Activated CD8-positive, alpha-beta T cell treated with anti-CD3 and anti-CD28 coated beads, Interleukin-2, amount 10 ng/mL, durations not matched to agents 7 days and 5 days (primary cell): ENCODE measurements around the gene CD4. TPM values are rescaled to one million over a fixed set of nuclear protein-coding genes. Genes with fewer than 3 reads are reported as not detected.

Source experiments
- ATAC-seq: fragments of 150-1000 bp; cut with Tn5 transposase; one replicate; pipeline ENCODE4 v1.10.0; 2021; ENCODE audit warnings: moderate library complexity
- CTCF ChIA-PET: fragments of 350-600 bp; sonication (Branson Sonifier 250); formaldehyde crosslinking; loops from one replicate; lab custom pipeline; 2021; ENCODE audit warnings: antibody characterized with exemption; lab: Charles Lee
- POLR2A ChIA-PET: fragments of 350-600 bp; sonication (Branson Sonifier 250); formaldehyde crosslinking; loops from one replicate; lab custom pipeline; 2021; ENCODE audit warnings: antibody characterized with exemption; lab: Charles Lee
- DNase-seq: peaks from one replicate; pipeline ENCODE4 v3.0.0-alpha.2; 2020
- H3K27ac Mint-ChIP-seq: one replicate; pipeline ENCODE4 v1.8.0; 2021; ENCODE audit warnings: mild to moderate bottlenecking, mixed read lengths
- H3K27me3 Mint-ChIP-seq: one replicate; pipeline ENCODE4 v1.8.0; 2021; ENCODE audit warnings: low read depth, mixed read lengths
- H3K36me3 Mint-ChIP-seq: one replicate; pipeline ENCODE4 v1.8.0; 2021; ENCODE audit warnings: low read depth, mixed read lengths
- H3K4me1 Mint-ChIP-seq: one replicate; pipeline ENCODE4 v1.8.0; 2021; ENCODE audit warnings: low read depth, mixed read lengths
- H3K4me3 Mint-ChIP-seq: one replicate; pipeline ENCODE4 v1.8.0; 2021; ENCODE audit warnings: mild to moderate bottlenecking, mixed read lengths
- H3K9me3 Mint-ChIP-seq: one replicate; pipeline ENCODE4 v1.8.0; 2022; ENCODE audit warnings: mixed read lengths; ENCODE audit not compliant: insufficient read depth
- total RNA-seq, 2 experiments: library from RNA; stranded (reverse); gene quantifications; one replicate each; pipeline ENCODE4 v1.2.3, GENCODE V29; 2021

Gene CD4
- total RNA-seq, 2 experiments from 2014 or later: 0.90 to 1.6 TPM

DNA sequence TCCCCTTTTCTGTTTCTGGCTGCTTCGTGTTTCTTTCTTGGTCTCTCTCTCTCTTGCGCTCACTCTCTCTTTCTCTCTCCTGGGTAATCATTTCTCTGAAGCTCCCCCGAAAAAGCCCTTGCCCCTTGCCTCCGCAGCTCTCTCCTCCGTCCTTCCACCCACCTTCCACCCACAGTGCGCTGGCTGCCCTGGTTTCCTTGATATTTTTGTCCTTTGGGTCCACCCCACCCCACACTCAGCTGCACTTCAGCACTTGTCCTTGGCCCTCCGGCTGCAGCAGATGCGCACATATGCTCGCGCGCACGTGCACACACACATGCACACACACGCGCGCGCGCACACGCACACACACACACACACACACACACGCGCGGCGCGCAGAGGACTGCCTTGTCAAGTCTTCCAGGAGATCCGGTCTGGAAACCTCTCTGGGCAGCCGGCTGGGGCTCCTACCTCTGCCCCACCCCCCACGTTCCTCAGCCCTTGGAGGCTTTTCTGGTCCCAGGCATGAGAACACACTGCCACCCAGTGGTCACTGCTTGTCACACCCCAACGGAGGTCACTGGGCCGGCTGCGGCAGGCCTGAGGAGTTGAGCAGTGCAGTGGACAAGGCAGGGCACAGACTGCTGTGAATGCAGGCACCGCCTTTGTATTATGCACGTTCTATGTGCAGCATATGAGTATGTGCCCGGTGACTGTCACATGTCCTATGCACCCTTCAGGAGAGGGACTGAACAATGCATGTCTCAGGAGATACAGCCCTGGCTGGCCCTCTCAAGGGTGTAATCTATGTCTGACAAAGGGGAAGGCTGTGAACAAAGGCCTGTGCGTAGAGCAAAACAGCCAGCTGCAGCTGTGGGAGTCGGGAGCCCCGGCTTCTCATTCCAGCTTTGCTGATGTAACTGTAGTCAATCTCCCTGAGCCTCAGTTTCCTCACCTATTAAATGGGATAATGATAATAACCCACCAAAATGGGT, 10.5 kb upstream of the CD4 start:
- no peaks in the 10 kb centered on the region for H3K27me3 Mint-ChIP-seq
- H3K27ac Mint-ChIP-seq: peak overlapping the region; percentile 79
- CTCF ChIA-PET: interaction anchor here (0.6 to 20.8 kb wide), 18 partner anchors 9 to 166 kb away, joined by 3 to 378 read pairs (median 4); partner anchors contain the start of genes CD4, LAG3, MLF2 and PTMS
- peak overlapping the region; percentile 66 for H3K4me3 Mint-ChIP-seq
- ATAC-seq (peak; percentile 79), DNase-seq (peak; percentile 94)
- H3K9me3 Mint-ChIP-seq: no peaks in the 10 kb centered on the region
- POLR2A ChIA-PET: interaction anchor here (0.6 to 9.3 kb wide), 4 partner anchors 12 to 211 kb away, joined by 3 to 66 read pairs (median 5); partner anchors contain the start of genes MLF2, NOP2 and PTMS
- H3K36me3 Mint-ChIP-seq: peaks cover 27% of the 10 kb centered on the region
- peaks cover 59% of the 10 kb centered on the region for H3K4me1 Mint-ChIP-seq

DNA sequence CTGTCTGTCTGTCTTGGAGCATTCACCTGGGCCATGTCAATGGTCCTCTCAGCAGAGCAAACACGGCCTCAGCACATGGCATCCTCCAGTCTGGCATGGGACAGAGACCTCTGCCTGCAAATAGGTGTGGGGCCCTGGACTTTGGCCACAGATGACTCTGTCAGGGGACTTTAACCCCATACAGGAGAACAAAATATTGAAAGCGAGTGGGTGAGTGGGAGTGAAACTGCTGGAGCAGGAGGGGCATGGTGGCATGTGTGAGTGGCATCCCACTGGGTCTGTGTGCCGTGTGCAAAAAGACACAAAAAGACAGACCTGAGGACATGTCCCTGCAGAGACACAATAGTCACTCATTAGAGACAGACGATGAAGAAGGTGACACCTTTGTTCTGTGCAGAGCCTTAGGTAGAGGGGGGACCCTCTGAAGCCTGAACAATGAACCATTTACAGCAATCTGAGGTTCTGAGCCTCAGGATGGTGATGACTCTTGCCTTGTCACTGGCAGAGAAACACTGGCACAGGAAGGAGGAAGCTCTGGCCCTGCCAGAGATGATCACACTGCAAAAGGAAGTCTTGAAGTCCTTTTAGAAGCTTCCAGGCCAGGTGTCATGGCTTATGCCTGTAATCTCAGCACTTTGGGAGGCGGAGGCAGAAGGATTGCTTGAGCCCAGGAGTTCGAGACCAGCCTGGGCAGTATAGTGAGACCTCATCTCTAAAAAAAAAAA, 9.5 kb upstream of the CD4 start:
- DNase-seq (no peak), ATAC-seq (no peak)
- Mint-ChIP-seq H3K36me3 (peaks cover 19% of the 10 kb centered on the region), H3K4me3 (no peak overlapping the region), H3K27ac (peak overlapping the region; percentile 62), H3K27me3 (no peaks in the 10 kb centered on the region), H3K4me1 (peaks cover 49% of the 10 kb centered on the region), H3K9me3 (no peaks in the 10 kb centered on the region)
- ChIA-PET CTCF (interaction anchor here (0.6 to 20.8 kb wide), 14 partner anchors 9 to 166 kb away, joined by 3 to 378 read pairs (median 4); partner anchors contain the start of genes CD4, LAG3, MLF2 and PTMS), POLR2A (interaction anchor here (0.6 to 2.1 kb wide), 5 partner anchors 8 to 30 kb away, joined by 4 to 12 read pairs (median 7); partner anchors contain the start of genes LAG3, MLF2 and PTMS)

GRCh38 chr12:6780573-6780972, 8.8 kb upstream of the CD4 start:
- Mint-ChIP-seq H3K36me3 (peaks cover 14% of the 10 kb centered on the region), H3K4me3 (no peak overlapping the region), H3K27ac (no peak overlapping the region), H3K4me1 (peaks cover 42% of the 10 kb centered on the region), H3K9me3 (no peaks in the 10 kb centered on the region), H3K27me3 (no peaks in the 10 kb centered on the region)
- ATAC-seq (no peak), DNase-seq (no peak)
- POLR2A ChIA-PET: interaction anchor here (0.6 to 2.1 kb wide), 7 partner anchors 9 to 50 kb away, joined by 3 to 12 read pairs (median 4); partner anchors contain the start of genes LAG3, MLF2 and PTMS
- CTCF ChIA-PET: interaction anchor here (0.6 to 20.8 kb wide), 14 partner anchors 9 to 166 kb away, joined by 3 to 378 read pairs (median 4); partner anchors contain the start of genes CD4, LAG3, MLF2 and PTMS

DNA sequence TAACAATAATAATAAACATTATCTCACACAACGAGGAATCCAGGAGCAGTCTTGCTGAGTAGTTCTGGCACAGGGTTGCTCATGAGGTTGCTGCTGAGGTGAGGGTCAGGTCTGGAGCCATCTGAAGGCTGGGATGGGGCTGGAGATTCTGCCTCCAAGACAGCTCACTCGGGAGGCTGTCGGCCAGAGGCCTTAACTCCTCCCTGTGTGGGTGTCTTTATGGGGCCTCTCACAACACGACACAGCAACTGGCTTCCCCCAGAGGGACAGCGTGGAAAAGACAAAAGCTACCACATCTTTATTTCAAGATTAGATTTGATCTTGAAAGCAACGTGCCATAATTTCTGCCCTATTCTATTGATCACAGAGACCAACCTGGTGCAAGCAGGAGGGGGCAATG, 7.2 kb upstream of the CD4 start:
- H3K9me3 Mint-ChIP-seq: no peaks in the 10 kb centered on the region
- H3K4me3 Mint-ChIP-seq: no peak overlapping the region
- peaks cover 45% of the 10 kb centered on the region for H3K4me1 Mint-ChIP-seq
- H3K27ac Mint-ChIP-seq: no peak overlapping the region
- ChIA-PET CTCF (interaction anchor here (3.2 to 20.8 kb wide), 5 partner anchors 10 to 53 kb away, joined by 15 to 378 read pairs (median 18); partner anchors contain the start of genes LAG3, MLF2 and PTMS), POLR2A (interaction anchor here (0.7 to 1.7 kb wide), 2 partner anchors 29 to 282 kb away, joined by 3 to 6 read pairs; partner anchors contain the start of gene MLF2)
- no peak for DNase-seq
- ATAC-seq: no peak
- no peaks in the 10 kb centered on the region for H3K27me3 Mint-ChIP-seq
- peaks cover 7% of the 10 kb centered on the region for H3K36me3 Mint-ChIP-seq

DNA sequence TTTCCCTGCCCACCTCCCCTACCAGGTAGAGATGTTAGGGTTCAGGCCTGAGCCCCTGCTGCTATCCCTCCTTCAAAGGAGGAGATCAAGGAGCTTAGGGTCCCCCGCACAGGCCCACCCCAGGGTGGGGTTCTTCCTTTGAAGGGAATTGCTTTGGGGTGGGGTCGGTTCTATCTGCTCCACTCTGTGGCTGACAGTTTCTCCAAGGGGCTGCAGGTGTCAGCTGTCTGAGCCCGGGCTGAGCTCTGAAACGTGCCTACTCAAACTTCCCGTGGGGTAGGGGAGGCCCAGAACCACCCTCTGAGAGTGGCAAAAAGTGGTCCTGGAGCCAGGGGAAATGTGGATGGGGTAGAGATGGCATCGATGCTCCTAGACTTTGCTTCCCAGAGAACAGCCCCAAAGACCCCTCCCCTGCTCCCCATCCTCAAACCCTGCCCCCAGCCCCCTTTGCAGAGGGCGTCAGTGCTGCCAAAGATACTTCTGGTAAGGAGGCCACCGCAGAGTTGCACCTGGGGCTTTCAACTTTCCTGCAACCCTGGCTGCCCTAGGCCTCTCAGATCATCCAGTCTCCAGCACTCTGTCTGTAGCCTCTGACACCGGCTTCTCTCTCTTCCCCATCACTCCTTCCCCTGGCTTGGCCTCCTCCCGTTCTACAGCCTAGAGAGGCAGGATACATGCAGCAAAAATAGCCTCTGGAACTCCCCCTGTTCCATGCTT, 6.3 kb upstream of the CD4 start:
- peak; percentile 15 for DNase-seq
- Mint-ChIP-seq H3K4me1 (peaks cover 39% of the 10 kb centered on the region), H3K27me3 (no peaks in the 10 kb centered on the region), H3K9me3 (no peaks in the 10 kb centered on the region), H3K27ac (no peak overlapping the region), H3K36me3 (peaks cover 7% of the 10 kb centered on the region), H3K4me3 (no peak overlapping the region)
- CTCF ChIA-PET: interaction anchor here (0.6 to 20.8 kb wide), 6 partner anchors 9 to 45 kb away, joined by 3 to 378 read pairs (median 18); partner anchors contain the start of genes LAG3, MLF2 and PTMS
- no peak for ATAC-seq
- POLR2A ChIA-PET: interaction anchor here (0.5 to 1.7 kb wide), 2 partner anchors 27 to 29 kb away, joined by 3 to 6 read pairs; partner anchors contain the start of gene MLF2

DNA sequence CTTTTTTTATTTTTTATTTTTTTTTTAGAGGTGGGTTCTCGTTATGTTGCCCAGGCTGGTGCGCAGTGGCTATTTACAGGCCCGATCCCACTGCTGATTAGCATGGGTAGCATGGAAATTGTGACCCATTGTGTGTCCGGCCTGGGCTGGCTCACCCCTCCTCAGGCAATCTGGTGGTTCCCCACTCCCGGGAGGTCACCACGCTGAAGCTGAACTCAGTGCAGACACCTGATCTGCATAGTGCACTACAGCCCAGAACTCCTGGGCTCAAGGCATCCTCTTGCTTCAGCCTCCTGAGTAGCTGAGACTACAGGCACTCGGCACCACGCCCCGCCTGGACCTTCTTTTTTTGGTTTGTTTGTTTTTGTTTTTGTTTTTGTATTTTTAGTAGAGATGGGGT, 5.5 kb upstream of the CD4 start:
- peaks cover 3% of the 10 kb centered on the region for H3K27me3 Mint-ChIP-seq
- ChIA-PET CTCF (interaction anchor here (1.4 to 20.8 kb wide), 4 partner anchors 14 to 53 kb away, joined by 4 to 378 read pairs (median 84); partner anchors contain the start of genes LAG3, MLF2 and PTMS), POLR2A (interaction anchor here (1.9 kb wide), 1 partner anchor 9 kb away, joined by 7 read pairs; no protein-coding TSS in a partner anchor)
- no peaks in the 10 kb centered on the region for H3K9me3 Mint-ChIP-seq
- H3K4me1 Mint-ChIP-seq: peaks cover 32% of the 10 kb centered on the region
- DNase-seq: peak; percentile 15
- no peak overlapping the region for H3K27ac Mint-ChIP-seq
- peaks cover under 1% of the 10 kb centered on the region for H3K36me3 Mint-ChIP-seq
- no peak overlapping the region for H3K4me3 Mint-ChIP-seq
- no peak for ATAC-seq

- Mint-ChIP-seq H3K4me1 (peaks cover 31% of the 10 kb centered on the region), H3K9me3 (no peaks in the 10 kb centered on the region), H3K27me3 (peaks cover 3% of the 10 kb centered on the region), H3K27ac (no peak overlapping the region), H3K4me3 (no peak overlapping the region), H3K36me3 (no peaks in the 10 kb centered on the region)
- CTCF ChIA-PET: interaction anchor here (1.4 to 20.8 kb wide), 4 partner anchors 14 to 52 kb away, joined by 4 to 378 read pairs (median 84); partner anchors contain the start of genes LAG3, MLF2 and PTMS
- POLR2A ChIA-PET: interaction anchor here (1.9 kb wide), 1 partner anchor 10 kb away, joined by 7 read pairs; no protein-coding TSS in a partner anchor
- peak; percentile 17 for DNase-seq
- ATAC-seq: no peak
Observed at GRCh38 chr12:6784296-6784695, 5.0 kb upstream of the CD4 start.

- no peaks in the 10 kb centered on the region for H3K9me3 Mint-ChIP-seq
- H3K4me3 Mint-ChIP-seq: no peak overlapping the region
- H3K4me1 Mint-ChIP-seq: peaks cover 31% of the 10 kb centered on the region
- ChIA-PET POLR2A (interaction anchor here (1.9 kb wide), 1 partner anchor 10 kb away, joined by 7 read pairs; no protein-coding TSS in a partner anchor), CTCF (interaction anchor here (1.4 to 20.8 kb wide), 4 partner anchors 15 to 52 kb away, joined by 4 to 378 read pairs (median 84); partner anchors contain the start of genes LAG3, MLF2 and PTMS)
- H3K27ac Mint-ChIP-seq: no peak overlapping the region
- peaks cover 5% of the 10 kb centered on the region for H3K27me3 Mint-ChIP-seq
- no peaks in the 10 kb centered on the region for H3K36me3 Mint-ChIP-seq
- DNase-seq (no peak), ATAC-seq (no peak)
Observed at GRCh38 chr12:6784761-6785160, 4.6 kb upstream of the CD4 start.

DNA sequence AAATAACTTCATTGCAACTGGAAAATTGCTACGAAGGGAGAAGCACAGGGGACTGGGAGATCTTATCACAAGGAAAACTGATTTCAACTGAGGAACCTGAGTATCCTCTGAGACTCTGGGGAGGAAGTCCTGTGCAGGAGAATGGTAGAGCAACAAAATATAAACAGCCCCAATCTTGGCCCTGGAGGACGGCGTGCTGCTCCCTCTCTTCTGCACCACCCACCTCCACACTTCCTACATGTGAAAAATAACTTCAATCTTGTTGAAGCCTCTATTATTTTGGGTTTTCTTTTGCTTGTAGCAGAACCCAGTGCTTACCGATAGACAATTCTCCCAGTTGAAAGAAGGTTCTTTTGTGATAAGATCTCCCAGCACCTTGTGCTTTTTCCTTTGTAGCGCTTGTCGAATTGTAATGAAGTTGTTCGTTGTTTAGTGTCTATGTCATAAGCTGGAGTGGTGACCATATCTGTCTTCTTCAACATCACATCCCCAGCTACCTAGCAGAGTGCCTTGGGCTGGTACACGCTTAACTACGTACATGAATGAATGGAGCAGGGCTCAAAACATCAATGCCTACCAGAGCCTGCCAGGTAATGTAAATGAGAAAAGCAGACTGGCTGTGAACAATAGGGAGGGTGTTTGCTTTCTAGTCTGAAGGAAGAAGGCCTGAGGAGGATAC, 2.8 kb upstream of the CD4 start:
- H3K27me3 Mint-ChIP-seq: peaks cover 9% of the 10 kb centered on the region
- no peak overlapping the region for H3K27ac Mint-ChIP-seq
- no peak overlapping the region for H3K4me3 Mint-ChIP-seq
- DNase-seq (no peak), ATAC-seq (peak; percentile 39)
- peaks cover 23% of the 10 kb centered on the region for H3K4me1 Mint-ChIP-seq
- H3K9me3 Mint-ChIP-seq: no peaks in the 10 kb centered on the region
- POLR2A ChIA-PET: interaction anchor here (0.9 kb wide), 1 partner anchor 63 kb away, joined by 4 read pairs; the partner anchor contains the start of gene COPS7A
- CTCF ChIA-PET: interaction anchor here (0.6 to 15.4 kb wide), 5 partner anchors 17 to 97 kb away, joined by 3 to 160 read pairs (median 4); partner anchors contain the start of genes LAG3, PTMS and ZNF384
- H3K36me3 Mint-ChIP-seq: no peaks in the 10 kb centered on the region
